Activated CD4-positive, CD25-positive, alpha-beta regulatory T cell treated with anti-CD3 and anti-CD28 coated beads, Interleukin-2, amount 50 U/mL, for 16 hours (primary cell): ENCODE data around the gene TAS2R13.

Experiments used
- DNase-seq: peaks from one replicate; pipeline ENCODE4 v3.0.0-alpha.2; 2020; ENCODE audit warnings: low read depth, low spot score

The TAS2R13 gene

GRCh38 chr12:10867381-10867780 is 42.0 kb downstream of the TAS2R13 start:
- DNase-seq: no peak

- no peak for DNase-seq
Observed at GRCh38 chr12:10863512-10864218, 45.7 kb downstream of the TAS2R13 start.

- no peak for DNase-seq
Observed at GRCh38 chr12:10861366-10861765, 48.0 kb downstream of the TAS2R13 start.
